Kidney (tissue), 14 donors: Measurements from ENCODE around the gene GFRA4. TPM values are rescaled to one million over a fixed set of nuclear protein-coding genes. Genes with fewer than 3 reads are reported as not detected.

Experiments
- DNase-seq, 5 donors: peaks; one replicate each; pipeline ENCODE4 v3.0.0-alpha.2; 2013 to 2020
- FAIRE-seq: peaks from 2 replicates; lab custom pipeline; 2012; peaks lifted over from hg19 to GRCh38; lab: Jason Lieb, UNC
- H3K27ac ChIP-seq, 2 donors: one replicate each; pipeline ENCODE4 v1.7.0; 2013; ENCODE audit warnings: low read depth in 2 of 2, low read length in 2 of 2, inconsistent platforms in 1 of 2
- H3K27me3 ChIP-seq: one replicate; pipeline ENCODE4 v1.7.1; 2013; ENCODE audit warnings: low read length, inconsistent platforms; ENCODE audit not compliant: control insufficient read depth, insufficient read depth
- H3K36me3 ChIP-seq, 3 donors: one replicate each; pipeline versions ENCODE4 v1.7.0 to v1.7.1; 2013; ENCODE audit warnings: low read length in 3 of 3, control low read depth in 1 of 3, inconsistent platforms in 1 of 3; ENCODE audit not compliant: insufficient read depth in 3 of 3, control insufficient read depth in 2 of 3
- H3K4me1 ChIP-seq, 3 donors: one replicate each; pipeline versions ENCODE4 v1.7.0 to v1.7.1; 2013; ENCODE audit warnings: low read length in 3 of 3, inconsistent platforms in 1 of 3, low read depth in 1 of 3; ENCODE audit not compliant: control insufficient read depth in 2 of 3, insufficient read depth in 2 of 3
- H3K4me3 ChIP-seq, 3 donors: one replicate each; pipeline versions ENCODE4 v1.7.0 to v1.8.1; 2013; ENCODE audit warnings: low read length in 3 of 3, control low read depth in 1 of 3, inconsistent platforms in 1 of 3
- H3K9ac ChIP-seq, 3 donors: one replicate each; pipeline versions ENCODE4 v1.7.0 to v1.7.1; 2013; ENCODE audit warnings: low read length in 3 of 3, control low read depth in 1 of 3, inconsistent platforms in 1 of 3
- H3K9me3 ChIP-seq, 3 donors: one replicate each; pipeline versions ENCODE4 v1.7.0 to v1.7.1; 2013; ENCODE audit warnings: low read length in 3 of 3, control low read depth in 1 of 3, inconsistent platforms in 1 of 3; ENCODE audit not compliant: control insufficient read depth in 2 of 3, insufficient read depth in 1 of 3
- intact Hi-C: fragments of 100-400 bp; cut with DNase I; formaldehyde crosslinking; loops from one replicate; pipeline ENCODE4 v1.11.1; 2022
- polyA plus RNA-seq: library from polyadenylated mRNA; stranded (reverse); fragments of 350-450 nt; fragmentation: Illumina TruSeq; extraction: RNeasy Lipid Tissue Mini Kit (QIAGEN cat#74804); gene quantifications from one replicate; pipeline ENCODE4 v1.2.3, GENCODE V29; 2014; ENCODE audit warnings: low read depth, low replicate concordance; ENCODE audit not compliant: insufficient read depth
- total RNA-seq: library from RNA; stranded (reverse); fragmentation: NEBNext Ultra II Directional; extraction: Animal tissue kit (Norgen Biotek cat#: 25700); gene quantifications from one replicate; pipeline ENCODE4 v1.2.1, GENCODE V29; 2021
- TF ChIP-seq, protein P1 (sequence below): IDR thresholded peaks from 3 replicates; pipeline ENCODE4 v1.5.1; 2012; ENCODE audit warnings: mild to moderate bottlenecking, moderate library complexity, borderline replicate concordance; ENCODE audit not compliant: insufficient read depth; ENCODE audit errors: extremely low read depth
- donor health status: control.
- donor health status: control.
- donor health status: control.
- donor health status: control.
- donor health status: control.
- donor health status: DM: yes; HTN: yes; CAD: no.
- donor health status: Normal renal cell carcinoma (clear cell type).

The GFRA4 gene
- total and polyA plus RNA-seq, 2 donors from 2014 or later: 0.56 TPM; not detected in 1

DNA sequence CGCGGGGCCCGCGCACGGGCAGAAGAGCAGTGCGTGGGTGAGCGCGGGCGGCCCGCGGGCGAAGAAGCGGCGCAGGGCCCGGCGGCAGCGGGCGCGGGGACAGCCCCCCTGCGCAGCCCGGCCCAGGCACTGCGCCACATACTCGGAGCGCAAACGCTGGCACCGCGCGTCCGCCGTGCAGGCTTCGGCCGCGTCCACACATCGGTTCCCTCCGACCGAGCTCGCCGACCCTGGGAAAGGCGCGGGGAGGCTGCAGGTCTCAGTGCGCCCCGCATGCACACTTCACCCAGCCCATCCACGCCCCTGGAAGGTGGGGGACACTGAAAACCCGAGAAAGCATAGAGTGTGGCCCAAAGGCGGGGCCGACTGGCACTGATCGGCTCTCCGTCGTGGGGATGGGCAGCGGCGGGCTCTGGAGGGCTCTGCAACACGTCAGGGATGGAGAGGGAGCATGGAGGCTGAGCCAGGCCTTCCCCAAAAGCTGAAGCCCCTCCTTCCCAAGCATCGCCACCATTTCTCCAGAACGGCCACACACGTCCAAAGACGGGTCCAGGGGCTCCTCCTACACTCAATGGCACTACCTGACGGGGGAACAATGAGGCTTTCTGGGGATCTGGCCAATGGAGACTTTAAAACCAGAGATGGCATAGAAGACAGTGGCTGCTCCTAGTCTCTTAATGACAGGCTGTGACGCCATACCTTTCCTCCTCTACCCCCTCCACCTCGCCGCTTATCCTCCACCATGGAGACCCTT, 2.0 kb downstream of the GFRA4 start:
- no peak overlapping the region for H3K4me3 ChIP-seq

DNA sequence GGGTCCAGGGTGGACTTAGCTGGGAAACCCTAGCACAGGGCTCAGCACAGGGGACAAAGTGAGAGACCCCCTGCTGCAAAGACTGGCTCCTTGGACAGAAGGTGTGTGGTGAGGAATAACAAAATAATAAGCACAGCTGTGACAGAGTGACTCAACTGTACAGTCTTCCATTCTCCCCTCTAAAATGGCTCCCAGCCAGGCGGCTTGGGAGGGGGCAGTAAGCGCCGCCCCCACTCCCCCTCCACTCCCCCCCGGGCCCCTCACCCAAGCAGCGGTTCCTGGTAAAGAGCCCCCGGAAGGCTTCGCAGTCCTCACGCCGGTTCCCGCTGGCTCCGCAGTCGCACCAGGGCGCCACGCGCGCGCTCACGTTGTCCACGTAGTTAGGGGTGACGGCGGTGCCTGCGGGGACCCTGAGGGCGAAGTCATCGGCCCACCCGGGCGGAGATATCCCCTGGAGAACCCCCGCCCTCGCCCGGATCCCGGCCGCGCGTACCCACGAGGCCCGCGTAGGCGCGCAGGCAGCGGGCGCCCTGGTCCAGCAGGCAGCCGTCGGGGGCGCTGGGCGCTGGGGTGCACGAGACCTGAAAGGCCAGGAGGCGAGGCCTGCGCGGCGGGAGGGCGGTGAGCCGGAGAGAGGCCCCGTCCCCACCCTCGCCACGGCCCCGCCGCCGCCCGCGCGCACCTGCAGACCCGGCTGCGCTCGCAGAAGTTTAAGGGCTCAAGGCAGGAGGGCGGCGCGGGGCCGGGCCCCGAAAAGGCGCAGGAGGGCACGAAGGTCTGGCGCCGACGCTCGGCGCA, 2.7 kb downstream of the GFRA4 start:
- Histone ChIP-seq H3K36me3 (no peaks in the 10 kb centered on the region), H3K4me1 (no peaks in the 10 kb centered on the region), H3K27me3 (peaks cover 9% of the 10 kb centered on the region), H3K9me3 (no peaks in the 10 kb centered on the region), H3K27ac (no peak overlapping the region), H3K4me3 (no peak overlapping the region), H3K9ac (no peak overlapping the region)
- TF ChIP-seq, protein P1, sequence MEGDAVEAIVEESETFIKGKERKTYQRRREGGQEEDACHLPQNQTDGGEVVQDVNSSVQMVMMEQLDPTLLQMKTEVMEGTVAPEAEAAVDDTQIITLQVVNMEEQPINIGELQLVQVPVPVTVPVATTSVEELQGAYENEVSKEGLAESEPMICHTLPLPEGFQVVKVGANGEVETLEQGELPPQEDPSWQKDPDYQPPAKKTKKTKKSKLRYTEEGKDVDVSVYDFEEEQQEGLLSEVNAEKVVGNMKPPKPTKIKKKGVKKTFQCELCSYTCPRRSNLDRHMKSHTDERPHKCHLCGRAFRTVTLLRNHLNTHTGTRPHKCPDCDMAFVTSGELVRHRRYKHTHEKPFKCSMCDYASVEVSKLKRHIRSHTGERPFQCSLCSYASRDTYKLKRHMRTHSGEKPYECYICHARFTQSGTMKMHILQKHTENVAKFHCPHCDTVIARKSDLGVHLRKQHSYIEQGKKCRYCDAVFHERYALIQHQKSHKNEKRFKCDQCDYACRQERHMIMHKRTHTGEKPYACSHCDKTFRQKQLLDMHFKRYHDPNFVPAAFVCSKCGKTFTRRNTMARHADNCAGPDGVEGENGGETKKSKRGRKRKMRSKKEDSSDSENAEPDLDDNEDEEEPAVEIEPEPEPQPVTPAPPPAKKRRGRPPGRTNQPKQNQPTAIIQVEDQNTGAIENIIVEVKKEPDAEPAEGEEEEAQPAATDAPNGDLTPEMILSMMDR: no peak
- DNase-seq: peak in 2 of 5 donors; percentile 59 to 64
- no peak for FAIRE-seq
- intact Hi-C loops: no loop called here

More for the DNA sequence above, 2.0 kb downstream of the GFRA4 start:
- H3K4me1 ChIP-seq: no peaks in the 10 kb centered on the region
- no peak overlapping the region for H3K27ac ChIP-seq
- H3K9me3 ChIP-seq: no peaks in the 10 kb centered on the region
- H3K9ac ChIP-seq: no peak overlapping the region
- DNase-seq (peak in 2 of 5 donors; percentile 51 to 67), FAIRE-seq (no peak)
- peaks cover 9% of the 10 kb centered on the region for H3K27me3 ChIP-seq
- TF ChIP-seq, protein P1: no peak
- no peaks in the 10 kb centered on the region for H3K36me3 ChIP-seq
- intact Hi-C loops: no loop called here

DNA sequence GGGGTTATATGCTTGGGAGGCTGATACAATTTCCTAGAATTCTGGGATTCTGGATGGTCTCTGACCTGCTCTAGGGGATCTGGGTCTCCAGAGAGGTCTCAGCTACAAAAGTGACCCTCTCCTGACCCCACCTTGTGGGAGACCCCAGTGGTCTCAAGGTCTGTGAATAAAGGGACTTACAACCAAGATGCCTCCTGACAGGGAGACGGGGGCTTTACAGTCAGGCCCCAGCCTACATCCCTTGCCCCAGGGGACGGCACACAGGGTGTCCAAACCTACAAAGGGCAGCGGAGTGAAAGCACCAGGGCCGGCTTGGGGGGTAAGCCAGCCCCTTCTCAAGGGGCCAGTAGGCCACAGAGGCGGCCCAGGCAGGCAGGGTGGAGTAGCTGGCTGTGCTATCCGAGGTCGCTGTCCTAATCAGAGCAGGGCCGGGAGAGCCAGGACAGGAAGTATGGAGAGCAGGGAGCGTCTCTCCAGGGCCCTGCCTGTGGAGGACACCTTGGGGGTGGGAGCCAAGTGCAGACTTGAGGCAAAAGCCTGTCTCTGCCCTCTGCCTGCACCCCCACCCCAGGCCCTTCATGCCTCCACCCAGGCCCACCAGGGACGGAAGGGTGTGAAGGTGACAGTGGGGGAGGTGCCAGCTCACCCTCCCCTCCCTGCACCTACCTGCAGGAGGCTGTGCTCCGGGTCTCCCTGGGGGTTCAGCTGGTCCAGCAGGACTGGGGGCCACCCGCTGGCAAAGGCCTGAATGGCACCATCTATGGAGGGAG, 3.5 kb downstream of the GFRA4 start:
- intact Hi-C loops: no loop called here
- H3K27me3 ChIP-seq: peaks cover 9% of the 10 kb centered on the region

More for the DNA sequence above, 3.5 kb downstream of the GFRA4 start:
- no peak for FAIRE-seq
- Histone ChIP-seq H3K9ac (no peak overlapping the region), H3K4me1 (no peaks in the 10 kb centered on the region), H3K4me3 (no peak overlapping the region), H3K27ac (no peak overlapping the region), H3K36me3 (no peaks in the 10 kb centered on the region), H3K9me3 (no peaks in the 10 kb centered on the region)
- peak in 3 of 5 donors; percentile 10 to 72 (median 66) for DNase-seq
- TF ChIP-seq, protein P1: no peak
